Measurements from ENCODE around the gene MPZL2. TPM values are rescaled to one million over a fixed set of nuclear protein-coding genes. Genes with fewer than 3 reads are reported as not detected.

Gene MPZL2
- total and polyA plus RNA-seq, 9 of the 15 experiments (the other 6 are each of a cell fraction or from before 2014, with no cell fraction given): 0.09 to 0.28 (median 0.18) TPM; not detected in 2

DNA sequence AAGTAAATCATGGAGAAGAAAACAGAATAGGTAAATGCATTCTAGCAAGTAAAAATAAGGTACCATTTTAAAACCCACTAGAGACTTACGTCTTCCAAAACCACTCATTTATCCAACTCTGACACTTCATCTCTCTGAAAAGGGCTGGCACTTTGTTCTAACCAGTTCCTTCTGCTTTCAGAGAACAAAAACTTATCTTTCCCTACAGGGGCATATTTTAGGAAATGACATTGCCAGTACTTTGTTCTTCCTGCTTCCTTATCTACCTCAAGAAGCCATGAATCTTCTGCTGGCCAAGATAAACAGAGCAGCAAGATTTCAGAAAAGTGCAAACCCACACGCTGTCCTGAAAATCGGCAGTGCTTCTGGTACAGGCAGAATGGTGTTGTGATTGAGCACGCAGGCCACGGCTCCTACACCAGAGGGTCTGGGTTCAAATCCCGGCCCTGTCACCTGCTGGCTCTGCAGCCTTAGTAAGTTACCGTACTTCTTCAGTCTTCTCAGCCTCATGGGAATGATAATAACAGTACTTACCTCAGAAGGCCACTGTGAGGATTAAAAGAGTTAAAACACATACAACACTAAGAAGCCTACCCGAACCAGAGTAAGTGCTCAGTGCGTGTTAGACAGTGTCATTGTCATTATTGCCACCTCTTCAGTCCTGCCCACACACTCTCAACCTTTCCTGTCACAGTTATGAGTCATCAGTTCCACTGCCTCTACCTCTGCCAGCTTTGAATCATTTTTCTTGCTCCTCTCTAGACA lies 22.9 kb downstream of the MPZL2 start (continued):
- TF ChIP-seq, protein P1, sequence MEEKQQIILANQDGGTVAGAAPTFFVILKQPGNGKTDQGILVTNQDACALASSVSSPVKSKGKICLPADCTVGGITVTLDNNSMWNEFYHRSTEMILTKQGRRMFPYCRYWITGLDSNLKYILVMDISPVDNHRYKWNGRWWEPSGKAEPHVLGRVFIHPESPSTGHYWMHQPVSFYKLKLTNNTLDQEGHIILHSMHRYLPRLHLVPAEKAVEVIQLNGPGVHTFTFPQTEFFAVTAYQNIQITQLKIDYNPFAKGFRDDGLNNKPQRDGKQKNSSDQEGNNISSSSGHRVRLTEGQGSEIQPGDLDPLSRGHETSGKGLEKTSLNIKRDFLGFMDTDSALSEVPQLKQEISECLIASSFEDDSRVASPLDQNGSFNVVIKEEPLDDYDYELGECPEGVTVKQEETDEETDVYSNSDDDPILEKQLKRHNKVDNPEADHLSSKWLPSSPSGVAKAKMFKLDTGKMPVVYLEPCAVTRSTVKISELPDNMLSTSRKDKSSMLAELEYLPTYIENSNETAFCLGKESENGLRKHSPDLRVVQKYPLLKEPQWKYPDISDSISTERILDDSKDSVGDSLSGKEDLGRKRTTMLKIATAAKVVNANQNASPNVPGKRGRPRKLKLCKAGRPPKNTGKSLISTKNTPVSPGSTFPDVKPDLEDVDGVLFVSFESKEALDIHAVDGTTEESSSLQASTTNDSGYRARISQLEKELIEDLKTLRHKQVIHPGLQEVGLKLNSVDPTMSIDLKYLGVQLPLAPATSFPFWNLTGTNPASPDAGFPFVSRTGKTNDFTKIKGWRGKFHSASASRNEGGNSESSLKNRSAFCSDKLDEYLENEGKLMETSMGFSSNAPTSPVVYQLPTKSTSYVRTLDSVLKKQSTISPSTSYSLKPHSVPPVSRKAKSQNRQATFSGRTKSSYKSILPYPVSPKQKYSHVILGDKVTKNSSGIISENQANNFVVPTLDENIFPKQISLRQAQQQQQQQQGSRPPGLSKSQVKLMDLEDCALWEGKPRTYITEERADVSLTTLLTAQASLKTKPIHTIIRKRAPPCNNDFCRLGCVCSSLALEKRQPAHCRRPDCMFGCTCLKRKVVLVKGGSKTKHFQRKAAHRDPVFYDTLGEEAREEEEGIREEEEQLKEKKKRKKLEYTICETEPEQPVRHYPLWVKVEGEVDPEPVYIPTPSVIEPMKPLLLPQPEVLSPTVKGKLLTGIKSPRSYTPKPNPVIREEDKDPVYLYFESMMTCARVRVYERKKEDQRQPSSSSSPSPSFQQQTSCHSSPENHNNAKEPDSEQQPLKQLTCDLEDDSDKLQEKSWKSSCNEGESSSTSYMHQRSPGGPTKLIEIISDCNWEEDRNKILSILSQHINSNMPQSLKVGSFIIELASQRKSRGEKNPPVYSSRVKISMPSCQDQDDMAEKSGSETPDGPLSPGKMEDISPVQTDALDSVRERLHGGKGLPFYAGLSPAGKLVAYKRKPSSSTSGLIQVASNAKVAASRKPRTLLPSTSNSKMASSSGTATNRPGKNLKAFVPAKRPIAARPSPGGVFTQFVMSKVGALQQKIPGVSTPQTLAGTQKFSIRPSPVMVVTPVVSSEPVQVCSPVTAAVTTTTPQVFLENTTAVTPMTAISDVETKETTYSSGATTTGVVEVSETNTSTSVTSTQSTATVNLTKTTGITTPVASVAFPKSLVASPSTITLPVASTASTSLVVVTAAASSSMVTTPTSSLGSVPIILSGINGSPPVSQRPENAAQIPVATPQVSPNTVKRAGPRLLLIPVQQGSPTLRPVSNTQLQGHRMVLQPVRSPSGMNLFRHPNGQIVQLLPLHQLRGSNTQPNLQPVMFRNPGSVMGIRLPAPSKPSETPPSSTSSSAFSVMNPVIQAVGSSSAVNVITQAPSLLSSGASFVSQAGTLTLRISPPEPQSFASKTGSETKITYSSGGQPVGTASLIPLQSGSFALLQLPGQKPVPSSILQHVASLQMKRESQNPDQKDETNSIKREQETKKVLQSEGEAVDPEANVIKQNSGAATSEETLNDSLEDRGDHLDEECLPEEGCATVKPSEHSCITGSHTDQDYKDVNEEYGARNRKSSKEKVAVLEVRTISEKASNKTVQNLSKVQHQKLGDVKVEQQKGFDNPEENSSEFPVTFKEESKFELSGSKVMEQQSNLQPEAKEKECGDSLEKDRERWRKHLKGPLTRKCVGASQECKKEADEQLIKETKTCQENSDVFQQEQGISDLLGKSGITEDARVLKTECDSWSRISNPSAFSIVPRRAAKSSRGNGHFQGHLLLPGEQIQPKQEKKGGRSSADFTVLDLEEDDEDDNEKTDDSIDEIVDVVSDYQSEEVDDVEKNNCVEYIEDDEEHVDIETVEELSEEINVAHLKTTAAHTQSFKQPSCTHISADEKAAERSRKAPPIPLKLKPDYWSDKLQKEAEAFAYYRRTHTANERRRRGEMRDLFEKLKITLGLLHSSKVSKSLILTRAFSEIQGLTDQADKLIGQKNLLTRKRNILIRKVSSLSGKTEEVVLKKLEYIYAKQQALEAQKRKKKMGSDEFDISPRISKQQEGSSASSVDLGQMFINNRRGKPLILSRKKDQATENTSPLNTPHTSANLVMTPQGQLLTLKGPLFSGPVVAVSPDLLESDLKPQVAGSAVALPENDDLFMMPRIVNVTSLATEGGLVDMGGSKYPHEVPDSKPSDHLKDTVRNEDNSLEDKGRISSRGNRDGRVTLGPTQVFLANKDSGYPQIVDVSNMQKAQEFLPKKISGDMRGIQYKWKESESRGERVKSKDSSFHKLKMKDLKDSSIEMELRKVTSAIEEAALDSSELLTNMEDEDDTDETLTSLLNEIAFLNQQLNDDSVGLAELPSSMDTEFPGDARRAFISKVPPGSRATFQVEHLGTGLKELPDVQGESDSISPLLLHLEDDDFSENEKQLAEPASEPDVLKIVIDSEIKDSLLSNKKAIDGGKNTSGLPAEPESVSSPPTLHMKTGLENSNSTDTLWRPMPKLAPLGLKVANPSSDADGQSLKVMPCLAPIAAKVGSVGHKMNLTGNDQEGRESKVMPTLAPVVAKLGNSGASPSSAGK (IDR thresholded peaks at IDR 0.05): no peak; the same call in 1 of the 2 replicates
- TF ChIP-seq, protein P2, sequence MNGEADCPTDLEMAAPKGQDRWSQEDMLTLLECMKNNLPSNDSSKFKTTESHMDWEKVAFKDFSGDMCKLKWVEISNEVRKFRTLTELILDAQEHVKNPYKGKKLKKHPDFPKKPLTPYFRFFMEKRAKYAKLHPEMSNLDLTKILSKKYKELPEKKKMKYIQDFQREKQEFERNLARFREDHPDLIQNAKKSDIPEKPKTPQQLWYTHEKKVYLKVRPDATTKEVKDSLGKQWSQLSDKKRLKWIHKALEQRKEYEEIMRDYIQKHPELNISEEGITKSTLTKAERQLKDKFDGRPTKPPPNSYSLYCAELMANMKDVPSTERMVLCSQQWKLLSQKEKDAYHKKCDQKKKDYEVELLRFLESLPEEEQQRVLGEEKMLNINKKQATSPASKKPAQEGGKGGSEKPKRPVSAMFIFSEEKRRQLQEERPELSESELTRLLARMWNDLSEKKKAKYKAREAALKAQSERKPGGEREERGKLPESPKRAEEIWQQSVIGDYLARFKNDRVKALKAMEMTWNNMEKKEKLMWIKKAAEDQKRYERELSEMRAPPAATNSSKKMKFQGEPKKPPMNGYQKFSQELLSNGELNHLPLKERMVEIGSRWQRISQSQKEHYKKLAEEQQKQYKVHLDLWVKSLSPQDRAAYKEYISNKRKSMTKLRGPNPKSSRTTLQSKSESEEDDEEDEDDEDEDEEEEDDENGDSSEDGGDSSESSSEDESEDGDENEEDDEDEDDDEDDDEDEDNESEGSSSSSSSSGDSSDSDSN (IDR thresholded peaks at IDR 0.05; ENCODE audit: borderline replicate concordance in 1 of 2, low read depth in 2 of 2, low read length in 2 of 2): no peak
- peak; percentile 64; the same call in 1 of the 2 replicates for TF ChIP-seq SPI1 (IDR thresholded peaks at IDR 0.05; ENCODE audit: borderline replicate concordance, low read depth, low read length)
- TF ChIP-seq ERF (CRISPR knock-in tag; IDR thresholded peaks at IDR 0.05): peak; percentile 70; the same call in 1 of the 2 replicates
- peak; percentile 90 for TF ChIP-seq GATAD2B (IDR thresholded peaks at IDR 0.05; ENCODE audit: borderline replicate concordance)
- 0 out of 2 replicates have a peak, but pooled peaks have one; percentile 13 for TF ChIP-seq ADNP (tag; IDR thresholded peaks at IDR 0.05)
- peak; percentile 88 for TF ChIP-seq STAT5A (IDR thresholded peaks at IDR 0.05; ENCODE audit: borderline replicate concordance, low read length)
- TF ChIP-seq, protein P3, sequence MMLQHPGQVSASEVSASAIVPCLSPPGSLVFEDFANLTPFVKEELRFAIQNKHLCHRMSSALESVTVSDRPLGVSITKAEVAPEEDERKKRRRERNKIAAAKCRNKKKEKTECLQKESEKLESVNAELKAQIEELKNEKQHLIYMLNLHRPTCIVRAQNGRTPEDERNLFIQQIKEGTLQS (IDR thresholded peaks at IDR 0.05): peak; percentile 96
- TF ChIP-seq, protein P3 (CRISPR knock-in tag; conservative IDR thresholded peaks at IDR 0.05): 0 out of 2 replicates have a peak, but pooled peaks have one; percentile 24
- peak; percentile 87 for TF ChIP-seq ELF1 (tag; IDR thresholded peaks at IDR 0.05)
- 0 out of 2 replicates have a peak, but pooled peaks have one; percentile 39 for TF ChIP-seq MECOM (CRISPR knock-in tag; IDR thresholded peaks at IDR 0.05)
- no peak for TF ChIP-seq RBM22 (IDR thresholded peaks at IDR 0.05; ENCODE audit: low read depth, low read length, poor library complexity, severe bottlenecking)

All from K562 (cell line).